GM19467 (cell line): ENCODE results near the gene PTPRH.
"Not testable (repeated sequence)": the region's sequence is repeated elsewhere in the genome, so short reads cannot be mapped to it uniquely, and the experiment has no call there.

ENCODE experiments used
- ATAC-seq: cut with Tn5 transposase; IDR thresholded peaks from one replicate; pipeline ENCODE4 v1.9.1; 2021; ENCODE audit warnings: mild to moderate bottlenecking, moderate library complexity; ENCODE audit not compliant: unreplicated experiment

Gene PTPRH

GRCh38 chr19:55161571-55162322, 47.6 kb downstream of the PTPRH start:
- ATAC-seq = no peak

DNA sequence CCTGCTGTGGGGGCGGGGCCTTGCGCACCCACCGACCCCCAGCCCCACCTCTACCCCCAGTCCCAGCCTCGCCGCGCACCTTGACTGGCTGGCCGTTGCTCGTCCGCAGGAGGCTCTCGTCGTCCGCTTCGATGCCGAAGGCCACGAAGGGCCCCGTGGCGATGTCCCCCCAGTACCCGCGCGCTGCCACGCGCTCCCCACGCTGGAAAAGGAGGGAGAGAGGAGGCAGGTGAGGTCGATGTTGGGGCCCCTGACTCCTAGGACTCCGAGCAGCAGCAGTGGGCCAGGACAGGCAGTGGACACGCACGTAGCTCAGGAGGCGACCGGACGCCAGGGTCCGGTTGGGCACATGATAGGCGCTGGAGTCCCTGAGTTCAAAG, 48.3 kb downstream of the PTPRH start:
- ATAC-seq = no peak

DNA sequence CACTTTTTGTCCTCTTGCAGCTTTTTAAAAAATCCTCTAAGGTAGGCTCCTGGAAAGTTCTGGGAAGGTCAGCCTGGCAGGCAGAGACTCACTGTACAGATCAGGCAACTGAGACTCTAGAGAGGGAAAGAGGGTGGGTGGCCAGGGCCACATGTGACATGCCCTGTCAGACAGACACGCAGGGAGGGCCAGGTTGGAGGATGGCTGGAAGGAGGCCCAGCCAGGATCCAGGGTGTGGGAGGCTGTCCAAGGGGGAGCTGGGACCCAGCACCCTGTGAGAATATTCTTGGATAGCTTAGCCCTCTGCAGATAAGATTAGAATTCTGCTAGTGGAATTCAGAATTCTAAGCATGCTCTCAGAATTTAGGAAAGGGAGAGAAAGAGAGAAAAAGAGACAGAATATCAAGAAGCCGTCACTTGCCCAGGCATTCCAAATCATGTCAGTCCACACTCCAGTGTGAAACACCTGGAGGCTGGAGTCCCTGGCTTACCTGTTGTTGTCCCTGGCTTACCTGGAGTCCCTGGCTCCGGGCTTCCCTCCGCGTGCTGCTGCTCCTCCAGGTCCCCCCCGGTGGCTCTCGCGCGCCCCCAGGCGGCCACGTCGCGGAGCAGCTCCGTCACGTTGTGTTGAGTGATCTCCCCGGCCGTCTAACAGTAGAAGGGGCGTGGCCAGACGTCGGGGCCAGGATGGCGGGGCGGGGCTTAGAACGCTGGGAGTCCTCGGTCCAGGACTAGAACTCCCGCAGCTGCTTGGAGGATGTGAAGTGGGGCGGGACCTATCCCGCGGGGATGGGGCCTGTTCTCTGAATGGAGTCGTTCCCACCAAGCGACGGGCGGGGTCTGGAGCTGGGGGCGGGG, 48.9 kb downstream of the PTPRH start:
- no peak for ATAC-seq

DNA sequence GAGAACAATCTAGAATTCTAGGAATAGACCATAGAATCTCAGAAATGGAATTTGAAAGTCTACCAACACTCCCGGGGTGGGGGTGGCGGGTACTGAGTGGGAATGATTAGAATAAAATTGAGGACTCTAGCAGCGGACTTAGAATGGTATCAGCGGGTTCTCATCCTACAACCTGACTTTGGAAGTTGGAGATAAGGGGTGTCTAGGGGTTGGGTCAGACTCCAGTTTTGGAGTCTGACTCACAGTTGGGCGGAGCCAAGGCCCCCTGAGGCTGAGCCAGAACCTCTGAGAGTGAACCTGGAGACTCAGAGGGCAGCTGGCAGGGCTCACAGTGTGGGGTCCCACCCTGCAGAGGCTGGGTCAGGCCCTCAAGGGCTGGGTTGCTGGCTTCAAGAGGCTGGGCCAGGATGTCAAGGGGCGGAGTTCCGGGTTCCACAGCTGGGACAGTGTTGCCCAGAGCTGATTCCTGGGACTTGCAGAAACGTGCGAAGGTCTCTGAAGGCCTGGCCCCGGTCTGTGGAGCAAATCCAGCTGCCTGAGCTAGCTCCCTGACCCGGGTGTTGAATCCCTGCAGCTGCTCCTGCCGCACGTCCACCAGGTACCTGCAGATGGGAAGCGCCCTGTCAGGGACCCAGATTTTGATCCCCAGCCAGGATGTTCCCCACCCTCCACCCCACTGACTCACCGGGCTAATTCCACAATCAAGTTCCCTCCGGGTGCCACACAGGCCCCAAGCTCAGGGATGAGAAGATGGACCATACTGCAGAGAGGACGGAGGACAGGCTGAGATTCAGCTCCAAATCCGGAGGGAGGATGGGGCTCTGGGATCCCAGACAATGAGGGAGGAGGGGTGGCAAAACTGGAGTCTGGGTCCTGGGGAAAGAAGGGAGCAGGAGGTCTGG, 50.2 kb downstream of the PTPRH start:
- no peak for ATAC-seq

- ATAC-seq = no peak
These were observed 50.9 kb downstream of the PTPRH start for GRCh38 chr19:55158423-55158822.

GRCh38 chr19:55157064-55157908, 52.0 kb downstream of the PTPRH start, which contains the start of gene TNNI3:
TSS of gene TNNI3 (minus strand) at chr19:55157732. CDS start at chr19:55157589, 143 bp downstream.
- no peak for ATAC-seq

GRCh38 chr19:55156202-55157063, 52.9 kb downstream of the PTPRH start:
- no peak for ATAC-seq

- ATAC-seq = not testable (repeated sequence)
These were observed 53.5 kb downstream of the PTPRH start for GRCh38 chr19:55155784-55156183.

- no peak for ATAC-seq
These were observed 55.5 kb downstream of the PTPRH start for GRCh38 chr19:55153652-55154264.

GRCh38 chr19:55152017-55152416, 57.3 kb downstream of the PTPRH start:
- no peak for ATAC-seq

DNA sequence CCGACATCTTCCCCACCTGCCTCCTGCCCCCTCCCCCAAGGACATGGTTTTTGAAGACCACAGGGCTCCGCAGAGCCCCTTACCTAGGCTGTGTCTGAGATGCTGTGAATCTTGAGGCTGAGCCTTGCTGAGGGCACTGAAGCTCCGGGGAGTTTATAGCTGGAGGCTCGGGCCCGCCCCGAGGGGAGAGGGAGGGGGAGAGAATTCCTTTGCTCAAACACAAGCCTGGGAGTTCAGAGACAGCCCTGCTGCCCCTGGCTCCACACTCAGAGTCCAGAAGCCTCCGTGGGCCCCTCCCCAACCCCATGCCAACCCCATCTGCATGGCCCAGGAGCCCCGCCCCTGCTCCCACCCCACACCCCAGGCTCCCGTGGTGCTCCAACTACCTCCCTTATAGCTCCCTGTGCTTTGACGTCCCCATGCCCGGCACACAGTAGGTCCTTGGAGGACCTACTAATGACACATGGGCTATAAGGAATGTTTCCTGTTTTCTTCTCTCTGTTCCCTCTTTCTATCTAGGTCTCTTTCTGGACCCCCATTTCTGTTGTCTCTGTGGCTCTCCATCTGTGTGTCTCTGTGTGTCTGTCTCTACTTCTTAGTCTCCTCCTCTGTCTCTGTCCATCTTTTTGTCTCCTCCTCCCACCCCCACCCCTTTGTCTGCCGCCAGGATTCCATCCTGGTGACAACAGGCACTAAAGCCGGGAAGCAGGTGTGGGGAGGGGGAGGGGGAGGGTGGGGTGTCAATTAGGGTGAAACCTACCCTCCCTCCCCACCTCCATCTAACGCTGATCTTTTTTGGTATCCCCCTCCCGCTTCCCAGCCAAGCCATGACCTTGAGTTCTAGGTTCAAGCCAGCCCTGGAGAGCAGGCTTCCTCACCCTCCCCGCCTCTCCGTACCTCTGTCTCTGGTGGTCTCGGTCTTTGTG, 60.0 kb downstream of the PTPRH start, which contains the start of gene TNNT1:
TNNT1 (minus strand) TSS at position 129 of the 926 bp plus-strand sequence. CDS start 2,049 bp downstream, outside the sequence.
- no peak for ATAC-seq

DNA sequence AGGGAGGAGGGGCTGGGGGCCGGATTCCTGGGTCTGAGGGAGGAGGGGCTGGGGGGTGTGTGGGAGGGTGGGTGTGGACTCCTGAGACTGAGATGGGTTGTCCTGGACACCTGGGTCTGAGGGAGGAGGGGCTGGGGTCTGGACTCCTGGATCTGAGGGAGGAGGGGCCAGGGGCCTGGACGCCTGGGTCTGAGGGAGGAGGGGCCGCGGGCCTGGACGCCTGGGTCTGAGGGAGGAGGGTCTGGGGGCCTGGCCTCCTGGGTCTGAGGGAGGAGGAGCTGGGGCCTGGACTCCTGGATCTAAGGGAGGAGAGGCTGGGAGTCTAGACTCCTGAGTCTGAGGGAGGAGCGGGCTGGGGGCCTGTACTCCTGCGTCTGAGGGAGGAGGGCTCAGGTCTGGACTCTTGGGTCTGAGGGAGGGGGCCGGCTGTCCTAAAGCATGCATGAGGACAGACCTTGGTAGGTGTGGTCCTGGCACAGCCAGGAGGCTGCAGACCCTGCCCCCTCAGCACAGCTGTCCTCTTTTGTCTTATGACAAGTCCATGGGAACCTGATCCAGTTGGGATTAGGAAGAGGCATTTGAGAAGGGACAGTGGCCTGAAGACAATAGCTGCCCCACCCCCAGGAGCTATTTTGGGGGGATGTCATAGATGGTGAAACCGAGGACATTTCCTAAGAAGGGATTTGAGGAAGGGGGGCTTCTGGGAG, 61.6 kb downstream of the PTPRH start:
- ATAC-seq = no peak

GRCh38 chr19:55146705-55147273, 62.5 kb downstream of the PTPRH start:
- ATAC-seq = no peak

DNA sequence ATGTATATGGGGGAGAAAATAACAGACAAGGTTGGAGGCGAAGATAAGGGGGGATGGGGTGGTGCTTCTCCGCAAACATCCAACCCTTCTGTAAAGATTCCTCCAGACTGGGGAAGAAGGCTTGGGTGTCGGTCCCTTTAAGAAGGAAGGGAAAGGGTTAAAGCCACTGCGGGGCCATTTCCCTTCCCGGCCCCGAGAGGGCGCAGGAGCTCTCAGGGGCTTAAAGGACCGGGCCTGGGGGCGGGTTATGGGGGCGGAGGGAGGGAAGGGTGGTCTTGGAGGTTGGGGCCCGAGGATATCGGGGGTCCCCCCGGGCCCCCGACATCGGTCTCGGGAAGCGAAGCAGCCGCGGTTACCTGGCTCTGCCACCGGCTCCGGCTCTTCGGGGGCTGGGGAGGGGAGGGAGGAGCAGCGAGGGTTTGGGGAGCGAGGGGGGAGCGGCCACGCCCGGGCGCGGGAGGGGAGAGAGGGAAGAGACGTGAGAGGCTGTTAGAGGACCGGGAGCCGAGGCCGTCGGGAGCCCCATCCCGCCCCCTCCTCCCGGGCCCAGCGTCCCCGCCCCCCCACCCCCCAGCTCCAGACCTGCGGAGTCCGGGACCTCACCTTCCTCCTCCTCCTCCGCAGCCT, 63.1 kb downstream of the PTPRH start:
- no peak for ATAC-seq

GRCh38 chr19:55145232-55145631, 64.1 kb downstream of the PTPRH start:
- ATAC-seq = no peak

- ATAC-seq = no peak
These were observed 67.6 kb downstream of the PTPRH start for GRCh38 chr19:55141696-55142095.
